ENCODE data around the gene HCN3. TPM values are rescaled to one million over a fixed set of nuclear protein-coding genes. Genes with fewer than 3 reads are reported as not detected.

The HCN3 gene
- total RNA-seq (1.8 and 3.3 TPM in 2 replicates), polyA plus RNA-seq (4.1 and 4.6 TPM in 2 replicates), polyA minus RNA-seq (2.8 and 4.9 TPM in 2 replicates), Bru-seq, nascent RNA (percentile 29 among the genes with signal in this experiment), BruChase-seq, experiment 1, labeled RNA remaining after a 6-hour chase (percentile 39 among the genes with signal in this experiment), BruChase-seq, experiment 2, labeled RNA remaining after a 2-hour chase (percentile 36 among the genes with signal in this experiment)
- 1.3 and 2.7 TPM in 2 replicates for polyA plus RNA-seq (2011; cell fraction: cytosol; rRNA removed)
- polyA plus RNA-seq (2011; cell fraction: nucleus; rRNA removed) = 19.7 and 30.1 TPM in 2 replicates
- 1.5 and 1.6 TPM in 2 replicates for polyA plus RNA-seq (2012)
- 4.5 TPM for polyA minus RNA-seq (2011; cell fraction: cytosol; rRNA and poly(A)+ RNA removed)
- polyA minus RNA-seq (2011; cell fraction: nucleus; rRNA and poly(A)+ RNA removed) = 3.3 and 3.5 TPM in 2 replicates
- long read RNA-seq, partial matches to known transcripts = 1 of 1 reads
- long read RNA-seq, other reads (novel, unspliced or antisense) = 0 of 1 reads

GRCh38 chr1:155277070-155277901 is at the start of gene HCN3:
Gene HCN3, plus strand, starts transcription at chr1:155277463. Its CDS starts 128 bp downstream, at chr1:155277591.
- H3K79me2 ChIP-seq (ENCODE audit: control insufficient read depth, insufficient read depth, low read length) = peaks cover 7% of the 10 kb centered on the region
- H4K20me1 ChIP-seq (replicated peaks; ENCODE audit: control insufficient read depth, extremely low read depth, insufficient read depth, low read length) = no peaks in the 10 kb centered on the region

More at GRCh38 chr1:155277070-155277901, at the start of gene HCN3:
- Histone ChIP-seq H3K9me3 (replicated peaks; ENCODE audit: control insufficient read depth, insufficient read depth, low read length) (no peaks in the 10 kb centered on the region), H2AFZ (ENCODE audit: low read depth, low read length) (peak within 1 kb of the TSS; percentile 89), H3K9ac (replicated peaks; ENCODE audit: extremely low read depth, insufficient read depth, low read length) (no peak within 1 kb of the TSS), H3K36me3 (ENCODE audit: control insufficient read depth in 2 of 2, extremely low read depth in 1 of 2, insufficient read depth in 2 of 2, low read length in 2 of 2) (no peaks in the 10 kb centered on the region), H3K27ac (ENCODE audit: insufficient read depth, low read depth, low read length) (no peak within 1 kb of the TSS), H3K9me1 (replicated peaks; ENCODE audit: control insufficient read depth, extremely low read depth, insufficient read depth, low read length) (no peaks in the 10 kb centered on the region), H3K4me2 (ENCODE audit: insufficient read depth, low read length) (peak within 1 kb of the TSS; percentile 67), H3K4me3 (replicated peaks in 1 of 3; ENCODE audit: insufficient read depth in 1 of 3, low read depth in 1 of 3, low read length in 3 of 3) (peak within 1 kb of the TSS; percentile 15 to 68 (median 53)), H3K4me1 (ENCODE audit: control insufficient read depth, extremely low read depth, insufficient read depth, low read length) (peaks cover 15% of the 10 kb centered on the region), H3K27me3 (ENCODE audit: control insufficient read depth in 2 of 2, insufficient read depth in 2 of 2, low read length in 2 of 2) (peaks cover 0 to 2% of the 10 kb centered on the region in 2 experiments)
- BruUV-seq (replicated peaks) = no TSS peak
- ChIA-PET POLR2A (no interaction called here), CTCF (interaction anchor here (0.6 to 1.2 kb wide), 18 partner anchors 9 to 308 kb away, joined by 3 to 12 read pairs (median 4); partner anchors contain the start of genes FDPS, RUSC1 and SCAMP3)
- intact Hi-C loops (cut with micrococcal nuclease) (loop anchor here (1.0 kb wide), 3 partner anchors 15 to 46 kb away; partner anchors contain the start of genes FDPS and SCAMP3), dilution Hi-C loops (cut with MboI; ENCODE audit: extremely low pct_ligation_motif_present, low sequenced_read_pairs) (no loop called here)
- TF ChIP-seq POLR2A (IDR thresholded peaks at IDR 0.05; ENCODE audit: low read depth, low read length) = no peak
- TF ChIP-seq GATA2 (IDR thresholded peaks at IDR 0.05; ENCODE audit: insufficient read depth, insufficient read length, low read depth, low read length) = no peak
- TF ChIP-seq MYC (IDR thresholded peaks at IDR 0.05; ENCODE audit: low read depth, low read length) = no peak
- TF ChIP-seq CTCF (IDR thresholded peaks at IDR 0.05; ENCODE audit: extremely low read depth in 1 of 2, insufficient read depth in 1 of 2, low read depth in 1 of 2, low read length in 2 of 2) = peak; percentile 54 to 76
- peak; percentile 17 for TF ChIP-seq EZH2 (IDR thresholded peaks at IDR 0.05; ENCODE audit: borderline replicate concordance, low read depth, low read length, severe bottlenecking)
- TF ChIP-seq MAX (IDR thresholded peaks at IDR 0.05; ENCODE audit: insufficient read depth, insufficient read length) = peak; percentile 23
- no peak for TF ChIP-seq FOS (IDR thresholded peaks at IDR 0.05; ENCODE audit: borderline replicate concordance, insufficient read depth, low read length)
- TF ChIP-seq POLR2AphosphoS5 (IDR thresholded peaks at IDR 0.05; ENCODE audit: insufficient read depth, low read depth, low read length) = no peak
- TF ChIP-seq JUN (IDR thresholded peaks at IDR 0.05; ENCODE audit: borderline replicate concordance, insufficient read depth, insufficient read length, low read depth) = no peak
- peak; percentile 95 for FAIRE-seq
- DNase-seq (ENCODE audit: low read depth, low spot score) = peak; percentile 97
